HG02938 (cell line): ENCODE measurements around the gene CDK4.

ENCODE experiments used
- ATAC-seq: cut with Tn5 transposase; IDR thresholded peaks from one replicate; pipeline ENCODE4 v1.9.1; 2021; ENCODE audit warnings: mild to moderate bottlenecking, moderate library complexity; ENCODE audit not compliant: unreplicated experiment

The CDK4 gene

DNA sequence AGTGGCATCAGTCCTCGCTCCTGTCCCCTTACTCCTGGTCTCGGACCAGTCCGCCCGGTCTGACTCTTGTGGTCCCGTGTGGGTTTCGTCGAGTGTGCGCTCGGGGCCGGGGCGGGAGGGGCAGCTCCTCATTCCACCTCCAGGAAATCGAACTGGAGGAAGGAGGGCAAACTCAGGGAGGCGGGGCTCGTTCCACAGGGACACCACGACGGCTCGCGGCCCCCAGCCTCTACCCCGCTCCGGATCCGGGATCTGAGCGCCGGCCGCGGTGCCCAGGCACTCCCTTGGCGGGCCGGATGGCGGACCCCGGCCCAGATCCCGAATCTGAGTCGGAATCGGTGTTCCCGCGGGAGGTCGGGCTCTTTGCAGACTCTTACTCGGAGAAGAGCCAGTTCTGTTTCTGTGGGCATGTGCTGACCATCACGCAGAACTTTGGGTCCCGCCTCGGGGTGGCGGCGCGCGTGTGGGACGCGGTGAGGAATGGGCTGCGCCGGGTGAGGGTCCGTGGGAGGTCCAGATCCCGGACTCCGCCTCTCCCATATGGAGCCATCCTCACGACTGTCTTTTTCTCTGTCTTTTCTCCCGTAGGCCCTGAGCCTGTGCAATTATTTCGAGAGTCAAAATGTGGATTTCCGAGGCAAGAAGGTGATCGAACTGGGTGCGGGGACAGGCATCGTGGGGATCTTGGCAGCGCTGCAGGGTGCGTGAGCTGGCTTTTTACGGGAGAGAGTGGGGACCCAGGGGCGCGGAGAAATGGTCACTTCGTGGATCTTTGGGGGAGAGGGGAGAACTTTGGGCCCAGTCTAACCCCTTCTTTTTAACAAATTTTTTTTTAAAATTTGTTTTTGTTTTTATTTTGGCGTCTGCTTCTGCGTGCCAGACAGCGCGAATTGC lies 20.6 kb upstream of the CDK4 start, which contains the start of gene EEF1AKMT3:
TSS of gene EEF1AKMT3 (plus strand) at position 186 of the 894 bp plus-strand sequence. CDS start at position 297, 111 bp downstream.
- ATAC-seq: peak; percentile 27

DNA sequence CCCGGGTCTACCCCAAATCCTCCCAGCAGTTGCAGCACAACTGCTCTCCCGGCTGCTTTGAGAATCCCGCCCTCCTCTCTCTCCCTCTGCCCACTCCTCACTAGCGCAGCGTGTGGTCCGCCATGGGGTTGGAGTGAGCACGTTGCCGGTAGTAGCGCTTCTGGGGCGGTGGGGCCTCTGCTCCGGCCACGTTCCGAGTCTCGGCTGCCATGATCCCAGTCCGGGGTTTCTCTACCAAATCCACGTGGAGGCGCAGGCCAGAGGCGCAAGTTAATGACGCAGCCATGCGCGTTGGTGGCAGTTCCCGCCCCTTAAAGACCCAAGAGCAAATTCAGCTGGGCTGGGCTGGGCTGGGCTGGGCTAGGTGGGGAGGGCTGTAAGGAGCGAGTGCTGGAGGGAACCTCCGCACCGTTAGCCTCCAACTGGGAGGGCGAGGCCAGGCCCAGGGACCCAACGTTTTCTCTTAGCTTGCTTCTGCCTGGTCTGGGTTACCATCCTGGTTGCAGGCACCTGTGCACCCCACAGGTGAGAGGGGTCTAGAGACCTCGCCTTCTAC lies 19.8 kb upstream of the CDK4 start, which contains the start of gene METTL1:
TSS of gene METTL1 (minus strand) at position 233 of the 556 bp plus-strand sequence. CDS start at position 211, 22 bp downstream.
- peak; percentile 74 for ATAC-seq

DNA sequence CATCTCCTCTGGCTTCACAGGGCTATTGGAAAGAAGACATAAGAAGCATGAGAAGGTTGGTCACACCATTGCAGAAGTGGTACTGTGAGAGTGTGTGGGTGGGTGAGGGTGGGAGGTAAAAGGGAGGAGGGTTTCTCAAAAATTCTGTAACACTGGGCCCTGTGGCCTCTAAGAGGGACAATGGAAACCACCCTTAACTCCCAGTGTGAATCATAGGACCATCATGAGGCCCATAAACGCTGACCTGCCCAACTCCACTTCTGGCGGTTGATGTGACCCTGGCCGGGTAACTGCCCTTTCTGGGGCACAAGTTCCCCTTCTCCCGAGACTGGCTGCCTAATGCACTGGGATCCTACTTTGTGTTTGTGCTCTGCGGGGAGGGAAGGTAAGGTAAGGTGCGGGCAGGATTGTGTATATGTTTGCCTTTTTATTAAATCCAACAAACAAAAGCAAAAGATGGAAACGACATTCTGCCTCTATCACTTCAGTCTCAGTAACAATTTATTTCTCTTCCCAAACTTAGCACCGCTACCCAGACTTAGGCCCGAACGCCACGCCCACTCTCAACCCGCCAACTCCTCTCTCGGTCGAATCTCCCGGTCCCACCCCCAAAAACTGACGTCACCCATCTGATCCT lies 19.2 kb upstream of the CDK4 start:
- ATAC-seq: peak; percentile 76

DNA sequence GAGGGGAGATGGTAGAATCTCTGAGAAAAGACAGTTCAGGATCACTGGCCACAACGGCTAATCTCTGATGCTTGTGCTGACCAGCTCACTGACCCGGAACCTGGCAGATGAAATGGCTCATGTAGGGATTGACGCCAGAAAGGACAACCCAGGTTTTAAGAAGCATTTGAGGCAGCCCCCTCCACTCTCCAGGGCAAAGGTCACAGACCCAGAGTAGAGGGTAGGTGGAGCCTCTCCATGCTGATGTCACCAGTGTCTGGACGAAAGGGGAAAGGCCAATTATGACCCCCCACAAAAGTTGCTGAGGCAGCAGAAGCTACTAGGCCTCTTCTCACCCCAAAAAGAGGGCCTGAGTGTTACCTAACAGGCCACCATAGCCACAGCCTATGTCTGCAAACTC lies 18.6 kb upstream of the CDK4 start:
- ATAC-seq: no peak

DNA sequence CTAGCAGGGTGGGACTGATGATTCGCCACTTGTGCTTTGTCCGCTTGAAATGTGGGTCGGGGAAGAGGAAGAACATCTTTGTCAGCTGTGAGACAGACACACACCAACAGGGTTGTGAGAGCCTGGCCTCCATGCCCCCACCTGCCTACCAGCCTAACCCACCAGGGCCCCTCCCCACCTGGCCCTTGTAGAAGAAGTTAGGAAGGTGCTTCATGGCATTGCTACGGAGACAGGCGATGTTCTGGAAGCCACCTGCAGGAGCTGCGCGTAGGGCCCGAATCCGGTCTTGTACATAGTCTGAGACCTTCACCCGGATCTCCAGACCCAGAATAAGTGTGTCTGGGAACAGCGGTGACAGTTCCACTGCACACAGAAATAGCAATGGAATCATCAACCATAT lies 17.5 kb upstream of the CDK4 start:
- no peak for ATAC-seq

DNA sequence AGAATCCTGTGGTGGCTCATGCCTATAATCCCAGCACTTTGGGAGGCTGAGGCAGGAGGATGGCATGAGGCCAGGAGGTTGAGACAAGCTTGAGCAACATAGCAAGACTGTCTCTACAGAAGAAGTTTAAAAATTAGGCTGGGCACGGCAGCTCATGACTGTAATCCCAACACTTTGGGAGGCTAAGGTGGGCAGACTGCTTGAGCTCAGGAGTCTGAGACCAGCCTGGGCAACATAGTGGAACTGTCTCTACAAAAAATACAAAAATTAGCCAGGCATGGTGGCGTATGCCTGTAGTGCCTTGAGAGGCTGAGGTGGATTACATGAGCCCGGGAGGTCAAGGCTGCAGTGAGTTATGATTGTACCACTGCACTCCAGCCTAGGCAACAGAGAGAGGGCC lies 15.8 kb upstream of the CDK4 start:
- no peak for ATAC-seq

DNA sequence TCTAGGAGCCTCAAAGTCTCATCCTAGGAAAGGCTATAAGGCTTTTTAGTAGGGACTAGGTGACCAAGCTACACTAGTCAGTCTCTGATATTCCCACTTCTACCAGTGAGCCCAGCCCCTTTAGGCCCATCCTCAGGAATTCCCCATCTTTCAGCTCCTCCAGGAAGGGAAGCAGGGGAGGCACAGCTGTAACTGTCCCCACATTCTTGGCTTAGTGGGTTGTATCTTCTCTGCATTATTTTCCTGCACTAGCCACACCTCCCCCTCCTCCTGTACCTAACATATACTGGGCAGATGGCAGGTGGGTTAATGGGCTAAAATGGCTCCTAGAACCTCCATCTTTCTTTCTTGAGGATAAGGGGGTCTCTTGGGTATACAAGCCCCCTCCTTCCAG lies 15.2 kb upstream of the CDK4 start:
- no peak for ATAC-seq

DNA sequence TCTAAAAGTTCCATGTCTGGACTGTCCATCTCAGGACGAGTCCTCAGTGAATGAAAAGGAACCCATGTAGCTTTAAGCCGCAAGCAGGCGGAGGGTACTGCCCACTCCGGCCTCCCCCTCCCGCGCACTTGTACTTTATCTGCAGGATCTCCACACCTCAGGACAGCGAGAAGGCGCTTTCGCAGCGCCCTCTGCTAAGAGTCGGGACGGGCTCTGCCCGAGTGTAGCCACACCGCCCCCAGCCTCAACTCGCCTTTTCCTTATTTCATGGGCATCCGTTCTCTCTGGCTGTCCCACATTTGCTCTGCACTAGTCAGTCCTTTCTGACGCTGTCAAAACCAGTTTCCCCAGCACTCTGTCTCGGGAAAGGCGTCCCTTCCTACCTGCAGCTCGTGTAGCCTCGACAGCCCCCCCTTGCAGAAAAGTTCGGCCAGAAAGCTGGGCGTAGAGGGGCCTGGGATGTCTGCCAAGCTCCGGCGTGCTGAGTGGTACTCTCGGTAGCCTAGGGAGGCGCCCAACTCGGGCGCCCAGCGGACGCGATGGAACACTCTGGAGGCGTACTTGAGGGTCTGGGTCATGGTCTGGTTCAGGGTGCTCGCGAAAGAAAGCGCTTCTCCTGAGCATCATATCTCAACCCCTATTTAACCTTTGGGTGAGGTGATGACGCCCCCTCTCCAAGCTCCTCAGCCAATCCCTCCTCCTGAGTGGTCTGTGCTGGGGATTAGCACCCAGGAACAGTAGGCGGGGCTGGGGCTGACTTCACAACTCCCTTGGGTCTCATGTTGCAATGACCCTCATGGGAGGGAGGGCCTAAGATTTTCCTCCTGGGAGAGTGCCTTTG lies 14.6 kb upstream of the CDK4 start, which contains the start of gene CYP27B1:
TSS of gene CYP27B1 (minus strand) at position 615 of the 841 bp plus-strand sequence. CDS start at position 578, 37 bp downstream.
- ATAC-seq: no peak

DNA sequence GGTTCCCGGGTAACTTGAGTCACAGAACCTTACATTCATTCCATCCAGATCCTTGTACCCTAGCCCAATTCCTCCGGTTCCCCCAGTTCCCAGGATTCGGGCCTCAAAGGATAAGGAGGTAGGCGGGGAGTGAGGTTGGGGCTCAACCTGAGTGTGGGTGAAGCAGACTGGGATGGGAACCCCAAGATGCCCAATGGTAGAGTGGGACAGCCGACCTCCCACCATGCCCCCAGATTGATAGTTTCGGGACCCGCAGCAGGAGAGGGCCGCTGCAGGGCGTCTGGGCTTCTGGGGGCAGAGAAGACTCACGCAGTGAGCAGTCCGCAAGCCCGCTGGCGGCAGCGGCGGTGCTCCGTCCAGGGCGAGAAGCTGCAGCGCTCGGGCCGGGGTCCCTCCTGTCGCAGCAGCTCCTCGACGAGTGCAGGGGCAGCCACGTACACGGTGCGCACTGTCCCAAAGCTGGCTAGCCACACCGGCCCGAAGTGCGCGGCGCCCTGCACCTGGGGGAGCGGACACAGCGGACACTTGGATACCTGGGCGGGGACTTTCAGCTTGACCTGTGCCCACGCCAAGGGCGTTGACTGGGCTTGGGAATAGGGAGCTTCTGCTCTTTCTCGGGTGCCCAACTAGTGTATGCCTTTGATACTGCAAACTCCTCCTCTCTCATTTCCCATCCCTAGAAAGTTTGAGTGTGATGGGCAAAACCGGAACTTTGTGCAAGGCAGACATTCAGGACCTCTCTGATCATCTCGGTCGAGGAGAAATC lies 13.8 kb upstream of the CDK4 start:
- no peak for ATAC-seq

DNA sequence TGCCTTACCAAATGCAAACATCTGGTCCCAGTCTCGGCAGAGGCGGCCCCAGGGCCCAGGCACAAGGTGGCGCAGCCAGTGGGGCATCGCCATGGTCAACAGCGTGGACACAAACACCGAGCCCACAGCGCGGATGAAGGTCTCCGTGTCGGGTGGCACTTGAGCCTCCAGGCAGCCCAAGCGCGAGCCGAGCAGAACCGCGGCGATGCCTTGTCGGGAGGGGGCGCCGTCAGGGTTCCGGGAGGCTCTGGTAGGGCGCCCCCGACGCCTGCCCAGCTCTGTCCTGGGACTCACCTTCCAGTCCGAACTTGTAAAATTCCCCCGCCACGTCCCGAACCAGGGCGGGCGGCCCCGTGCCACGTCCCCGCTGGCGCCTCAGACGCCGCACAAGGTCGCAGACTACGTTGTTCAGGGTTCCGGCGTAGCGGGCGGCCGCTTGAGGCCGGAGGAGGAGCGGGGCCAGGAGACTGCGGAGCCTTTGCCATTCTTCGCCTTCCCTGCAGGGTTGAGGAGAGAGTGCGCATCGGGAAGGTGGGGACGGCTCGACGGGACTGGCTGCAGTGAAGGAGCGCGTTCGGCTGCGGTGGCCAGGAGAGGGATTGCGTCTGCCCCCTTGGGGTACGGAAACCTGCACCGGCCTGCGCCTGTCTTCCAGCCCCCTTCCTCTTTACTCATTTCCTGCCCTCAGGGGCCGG lies 13.0 kb upstream of the CDK4 start:
- peak; percentile 51 for ATAC-seq

DNA sequence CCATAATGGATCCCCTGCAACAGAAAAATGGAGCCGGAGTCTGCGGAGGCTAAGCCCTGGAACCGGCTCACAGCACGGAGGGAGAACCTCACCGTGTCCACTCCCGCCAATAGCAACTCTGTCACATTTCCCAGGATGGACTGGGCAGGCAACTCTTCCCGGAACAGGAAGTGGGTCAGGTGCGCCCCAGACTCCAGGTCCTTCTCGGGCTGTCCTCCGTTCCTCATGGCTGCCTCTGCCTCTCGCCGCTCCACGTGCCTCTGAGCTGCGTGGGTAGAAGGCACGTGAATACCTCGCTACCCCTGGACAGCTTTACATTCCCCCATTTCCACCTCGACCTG lies 12.5 kb upstream of the CDK4 start:
- no peak for ATAC-seq

DNA sequence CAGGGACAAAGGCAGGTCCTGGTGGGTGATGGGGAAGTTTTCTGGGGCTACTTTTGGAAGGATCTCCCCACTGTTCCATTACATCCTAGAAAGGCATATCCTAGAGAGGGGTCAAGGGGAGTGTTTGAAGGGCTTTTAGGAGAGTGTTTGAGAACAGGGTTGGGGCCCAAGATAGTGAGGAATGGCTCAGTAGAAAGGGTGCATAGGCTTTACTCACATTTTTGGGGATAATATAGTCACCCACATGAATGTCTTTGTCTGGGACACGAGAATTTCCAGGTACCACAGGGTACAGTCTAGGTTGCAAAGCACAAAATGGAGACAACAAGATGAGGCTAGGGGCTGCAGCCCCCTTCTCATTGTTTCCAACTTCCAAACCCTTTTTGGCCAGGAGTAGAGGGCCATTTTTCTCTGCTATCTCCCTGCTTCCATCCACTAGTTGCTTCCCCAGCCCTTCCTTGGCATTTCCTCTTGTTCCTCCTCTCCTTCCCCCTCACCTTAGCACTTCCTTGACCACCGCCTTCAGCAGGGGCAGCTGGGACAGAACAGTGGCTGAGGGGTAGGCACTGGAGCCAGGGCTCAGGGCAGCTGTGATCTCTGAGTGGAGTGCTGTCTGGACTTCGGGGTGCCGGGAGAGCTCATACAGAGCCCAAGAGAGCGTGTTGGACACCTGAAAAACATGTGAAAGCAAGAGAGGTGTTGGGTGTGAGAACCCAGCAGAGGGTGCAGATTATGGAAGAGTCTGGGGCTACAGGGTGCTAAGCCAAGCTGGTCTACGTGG lies 12.0 kb upstream of the CDK4 start:
- no peak for ATAC-seq

DNA sequence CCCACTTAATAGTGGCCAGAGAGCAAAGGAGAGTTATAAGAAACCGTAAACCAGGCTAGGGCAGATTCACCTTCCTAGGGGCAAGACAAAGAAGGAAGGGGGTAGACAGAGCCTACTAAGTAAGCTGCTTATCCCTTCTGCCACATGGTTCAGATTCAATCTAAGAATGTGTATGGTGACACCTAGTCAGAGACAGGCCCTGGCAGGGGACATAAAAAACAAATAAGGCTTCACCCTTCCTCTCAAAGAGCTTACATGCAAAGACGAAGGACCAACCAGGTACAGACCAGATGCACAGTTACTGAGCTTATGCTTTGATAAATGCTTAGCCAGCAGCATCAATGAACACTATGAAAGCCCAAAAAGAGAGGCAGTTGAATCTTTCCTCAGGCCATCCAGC lies 10.4 kb upstream of the CDK4 start:
- no peak for ATAC-seq

DNA sequence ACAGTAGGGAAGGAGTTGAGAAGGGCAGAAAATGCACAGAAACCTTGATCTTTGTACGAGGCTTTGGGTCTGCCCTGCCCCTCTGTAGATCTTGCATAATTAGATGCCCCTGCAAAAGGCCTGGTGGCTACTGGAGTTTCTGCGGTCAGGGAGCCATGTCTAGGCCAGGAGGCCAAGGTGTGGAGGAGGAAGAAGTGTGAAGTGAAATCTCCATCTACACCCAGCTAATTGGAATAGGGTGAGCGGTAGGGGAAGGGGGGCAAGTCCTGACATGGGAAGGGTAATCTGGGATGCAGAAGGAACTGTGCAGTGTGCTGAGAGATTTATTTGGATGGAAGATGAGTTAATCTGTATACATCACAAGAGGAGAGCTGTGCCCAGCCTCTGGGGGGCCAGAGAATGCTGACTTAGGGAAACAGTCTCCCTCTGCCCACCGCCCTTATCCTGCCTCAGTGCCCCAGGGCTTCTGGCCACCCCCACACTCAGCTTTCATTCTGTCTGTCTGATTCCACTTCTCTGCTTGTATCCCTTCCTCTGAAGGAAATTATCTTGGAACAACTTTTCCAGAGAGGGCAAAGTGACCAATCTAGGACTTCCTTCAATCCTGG lies 9.4 kb upstream of the CDK4 start:
- no peak for ATAC-seq

DNA sequence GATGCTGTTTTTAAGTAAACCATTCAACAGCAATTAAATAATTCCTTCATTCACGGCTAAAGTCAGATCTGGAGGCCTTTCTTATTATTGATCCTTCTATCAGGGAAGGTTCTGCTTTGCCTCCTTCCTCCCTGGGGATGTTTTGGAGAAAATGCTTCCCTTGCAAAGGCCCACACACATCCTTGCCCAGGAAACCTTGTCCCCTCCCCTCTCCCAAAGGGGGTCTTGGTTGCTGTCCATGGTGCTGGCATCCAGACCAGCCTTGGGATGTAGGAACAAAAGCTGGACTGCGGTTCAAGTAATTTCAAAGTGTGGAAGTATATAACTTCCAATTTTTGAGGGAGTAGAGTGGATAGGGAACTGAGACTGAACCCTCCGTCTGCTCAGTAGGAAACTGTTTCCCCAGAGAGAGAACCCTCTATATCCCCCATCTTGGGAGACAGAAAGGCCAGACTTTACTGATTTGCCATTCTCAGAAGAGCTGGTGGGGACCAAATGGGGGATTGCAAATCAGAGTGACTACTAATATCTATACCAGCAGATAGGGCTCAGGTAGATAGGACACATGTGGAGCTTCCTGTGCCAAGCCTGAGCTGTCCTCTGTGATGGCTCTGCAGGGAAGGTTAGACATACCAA lies 8.4 kb upstream of the CDK4 start:
- no peak for ATAC-seq

DNA sequence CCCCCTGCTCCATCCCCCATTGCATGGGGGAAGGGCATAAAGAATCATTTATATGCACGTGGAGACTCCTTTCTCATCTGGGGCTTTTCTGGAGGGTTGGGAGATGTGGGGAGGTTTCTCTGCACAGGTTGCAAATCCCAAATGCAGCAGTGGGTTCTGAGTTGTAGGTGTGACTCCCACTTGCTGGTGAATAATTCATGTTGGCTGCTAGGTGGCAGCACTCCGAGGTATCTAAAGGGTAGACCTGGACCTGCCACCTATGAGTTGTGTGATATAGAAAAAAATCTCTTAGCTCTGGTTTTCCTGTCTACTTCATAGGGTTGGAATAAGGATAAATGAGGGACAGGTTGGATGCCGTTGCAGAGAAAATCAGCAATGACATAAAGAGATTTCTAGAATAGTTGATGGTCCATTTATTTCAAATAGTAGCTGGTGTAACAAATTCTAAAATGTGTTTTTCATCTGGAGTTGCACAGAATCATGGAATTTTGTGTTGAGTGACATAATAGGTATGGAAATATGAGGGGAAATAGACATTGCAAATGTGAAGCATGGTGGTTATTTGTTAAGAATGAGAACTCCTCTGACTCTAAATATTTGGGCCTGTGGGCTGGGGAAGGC lies 7.4 kb upstream of the CDK4 start:
- no peak for ATAC-seq

DNA sequence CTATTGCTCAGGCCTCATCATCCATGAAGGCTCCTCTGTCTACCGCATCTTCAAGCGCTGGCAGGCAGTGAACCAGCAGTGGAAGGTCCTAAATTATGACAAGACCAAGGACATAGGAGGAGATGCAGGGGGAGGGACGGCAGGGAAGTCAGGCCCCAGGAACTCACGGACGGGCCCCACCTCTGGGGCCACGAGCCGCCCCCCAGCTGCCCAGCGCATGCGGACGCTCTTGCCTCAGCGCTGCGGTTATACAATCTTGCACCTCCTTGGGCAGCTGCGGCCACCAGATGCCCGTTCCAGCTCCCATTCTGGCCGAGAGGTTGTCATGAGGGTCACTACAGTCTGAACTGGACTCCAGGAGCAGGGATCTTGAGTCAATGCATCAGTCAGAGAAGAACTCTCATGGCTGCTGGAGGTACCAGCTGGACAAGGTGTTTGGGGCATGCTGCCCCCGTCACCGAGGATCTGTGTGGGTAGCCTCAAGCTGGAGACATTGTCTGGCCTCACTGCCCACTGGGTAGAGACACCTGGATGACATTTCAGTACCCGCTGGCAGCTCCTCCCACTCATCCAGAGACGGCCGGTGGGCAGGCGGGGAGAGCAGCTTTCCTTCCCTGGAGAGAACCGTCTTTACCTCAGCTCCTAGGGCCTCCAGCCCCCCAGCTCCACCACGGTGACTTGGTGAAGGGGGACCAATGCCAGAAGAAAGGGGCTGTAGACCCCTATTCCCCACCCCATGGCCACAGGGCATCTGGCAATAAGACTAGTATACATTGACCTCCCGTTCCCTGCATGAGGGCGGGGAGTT lies 6.6 kb upstream of the CDK4 start:
- no peak for ATAC-seq
